HG03025 (cell line): ENCODE measurements around the gene LILRB1.
"Not testable (repeated sequence)": the region's sequence is repeated elsewhere in the genome, so short reads cannot be mapped to it uniquely, and the experiment has no call there.

Source experiments
- ATAC-seq: cut with Tn5 transposase; IDR thresholded peaks from one replicate; pipeline ENCODE4 v1.9.1; 2021; ENCODE audit warnings: mild to moderate bottlenecking, moderate library complexity; ENCODE audit not compliant: unreplicated experiment, low FRiP score

The LILRB1 gene

DNA sequence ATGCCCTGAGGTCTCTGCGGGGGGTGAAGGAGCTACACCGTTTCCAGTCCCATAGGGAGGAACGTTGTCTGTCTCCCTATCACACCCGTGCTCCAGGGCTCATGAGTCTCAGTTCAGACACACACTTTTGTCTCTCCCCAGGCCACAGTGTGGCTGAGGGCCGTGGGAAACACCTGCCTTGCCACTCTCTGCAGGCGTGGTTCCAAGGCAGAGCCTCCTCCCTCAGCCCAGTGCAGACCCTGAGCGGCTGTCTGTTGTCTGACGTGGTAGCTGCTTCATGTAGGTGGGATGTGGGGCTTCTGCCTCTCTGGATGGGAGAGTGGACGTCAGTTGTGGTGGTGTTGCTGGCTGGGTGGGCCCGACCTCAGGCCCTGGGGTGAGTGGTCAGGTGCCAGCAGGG lies 6.0 kb upstream of the LILRB1 start:
- not testable (repeated sequence) for ATAC-seq

DNA sequence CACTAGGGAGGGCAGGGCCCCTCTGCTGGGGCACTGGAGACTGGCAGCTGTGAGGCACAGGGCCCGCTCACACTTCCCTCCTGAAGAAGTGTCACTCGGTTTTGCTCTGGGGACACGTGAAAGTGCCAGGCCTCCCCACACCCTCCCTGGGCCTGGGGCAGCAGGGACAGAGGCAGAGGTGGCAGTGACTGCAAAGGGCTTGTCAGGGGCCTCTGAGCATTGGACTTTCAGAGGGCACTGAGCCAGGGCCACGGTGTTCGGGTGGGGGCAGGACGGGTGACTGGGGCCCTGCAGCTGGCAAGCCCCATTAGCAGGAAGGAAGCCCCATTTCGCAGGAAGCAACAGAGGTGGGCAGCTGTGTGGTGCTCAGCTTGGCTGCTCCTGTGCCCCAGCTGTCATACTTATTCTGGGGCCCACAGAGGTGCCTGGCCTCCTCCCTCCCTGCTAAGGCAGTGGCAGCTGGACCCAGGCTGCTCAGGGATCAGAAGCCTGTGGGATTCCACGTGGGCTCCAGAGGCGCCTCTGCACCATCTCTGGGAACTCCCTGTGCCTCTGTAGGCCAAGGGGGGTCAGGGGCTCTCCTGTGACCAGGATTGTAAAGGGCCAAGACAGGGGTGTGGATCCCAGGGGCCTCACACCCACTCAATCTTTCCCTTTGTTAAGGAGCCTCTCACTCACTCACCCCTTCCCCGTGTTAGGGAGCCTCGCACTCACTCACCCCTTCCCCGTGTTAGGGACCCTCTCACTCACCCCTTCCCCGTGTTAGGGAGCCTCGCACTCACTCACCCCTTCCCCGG lies 5.2 kb upstream of the LILRB1 start:
- not testable (repeated sequence) for ATAC-seq

DNA sequence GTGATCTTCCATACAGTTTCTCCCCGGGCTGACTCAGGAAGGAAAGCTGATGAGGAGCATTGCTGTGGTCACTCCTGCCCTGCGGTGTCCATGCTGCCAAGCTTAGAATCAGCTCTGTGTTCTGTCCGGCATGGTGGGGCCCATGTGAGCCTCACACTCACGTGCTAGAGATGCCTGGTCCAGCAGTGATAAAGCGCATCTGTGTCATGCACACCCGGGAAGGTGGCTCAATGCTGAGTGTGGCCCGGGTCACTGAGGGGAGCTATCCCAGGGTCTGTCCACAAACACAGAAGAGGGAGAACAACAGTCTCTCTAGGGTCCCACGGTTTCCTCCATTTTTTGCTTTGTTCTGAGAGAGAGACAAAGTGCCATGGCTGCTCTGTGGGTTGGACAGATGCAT lies 3.5 kb upstream of the LILRB1 start:
- no peak for ATAC-seq

DNA sequence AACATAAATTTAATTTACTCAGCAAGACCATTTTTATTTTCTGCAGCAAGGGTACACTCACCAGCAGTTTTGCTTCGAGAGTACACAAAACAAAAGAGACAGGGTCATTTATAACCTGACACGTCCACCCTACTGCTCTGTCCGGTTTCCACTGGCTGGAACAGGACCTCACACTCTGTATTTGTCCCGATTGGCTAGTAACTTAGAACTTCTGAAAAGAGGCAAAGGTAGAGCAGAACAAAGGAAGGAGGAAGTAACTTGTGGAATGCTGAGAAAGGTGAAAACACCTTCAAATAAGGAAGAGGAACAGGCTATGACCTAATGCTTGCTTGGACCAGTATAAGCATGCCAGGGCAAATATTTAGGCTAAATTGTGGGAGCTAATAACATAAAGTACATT lies 2.4 kb upstream of the LILRB1 start:
- ATAC-seq, result not testable (repeated sequence)

DNA sequence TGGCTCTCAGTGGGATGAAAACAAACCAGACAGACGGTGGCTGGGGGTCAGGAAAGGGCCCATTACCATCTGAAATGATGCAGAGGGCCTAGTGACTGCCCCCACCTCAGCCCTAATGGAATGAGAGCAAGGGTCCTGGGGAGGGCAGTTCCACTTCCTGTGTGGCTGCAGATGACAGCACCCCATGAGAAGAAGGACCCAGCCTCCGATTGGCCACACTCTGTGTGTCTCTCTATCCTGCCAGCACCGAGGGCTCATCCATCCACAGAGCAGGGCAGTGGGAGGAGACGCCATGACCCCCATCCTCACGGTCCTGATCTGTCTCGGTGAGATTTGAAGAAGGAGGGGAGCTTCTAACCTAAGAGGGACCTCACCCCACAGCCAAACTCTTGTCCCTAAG lies 498 bp downstream of the LILRB1 start:
- no peak for ATAC-seq

DNA sequence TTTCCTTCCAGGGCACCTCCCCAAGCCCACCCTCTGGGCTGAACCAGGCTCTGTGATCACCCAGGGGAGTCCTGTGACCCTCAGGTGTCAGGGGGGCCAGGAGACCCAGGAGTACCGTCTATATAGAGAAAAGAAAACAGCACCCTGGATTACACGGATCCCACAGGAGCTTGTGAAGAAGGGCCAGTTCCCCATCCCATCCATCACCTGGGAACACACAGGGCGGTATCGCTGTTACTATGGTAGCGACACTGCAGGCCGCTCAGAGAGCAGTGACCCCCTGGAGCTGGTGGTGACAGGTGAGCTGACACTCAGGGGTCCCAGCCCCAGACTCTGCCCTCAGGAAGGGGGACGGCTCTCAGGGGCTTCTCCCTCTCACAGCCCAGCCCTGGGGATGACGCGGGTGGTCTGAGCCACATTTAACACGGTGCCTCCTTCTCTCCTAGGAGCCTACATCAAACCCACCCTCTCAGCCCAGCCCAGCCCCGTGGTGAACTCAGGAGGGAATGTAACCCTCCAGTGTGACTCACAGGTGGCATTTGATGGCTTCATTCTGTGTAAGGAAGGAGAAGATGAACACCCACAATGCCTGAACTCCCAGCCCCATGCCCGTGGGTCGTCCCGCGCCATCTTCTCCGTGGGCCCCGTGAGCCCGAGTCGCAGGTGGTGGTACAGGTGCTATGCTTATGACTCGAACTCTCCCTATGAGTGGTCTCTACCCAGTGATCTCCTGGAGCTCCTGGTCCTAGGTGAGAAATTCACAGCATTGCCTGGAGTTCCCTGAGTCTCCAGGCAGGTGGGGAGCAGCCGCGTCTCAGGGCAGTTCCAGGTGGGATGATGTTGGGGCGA lies 1.4 kb downstream of the LILRB1 start:
- ATAC-seq, result not testable (repeated sequence)

DNA sequence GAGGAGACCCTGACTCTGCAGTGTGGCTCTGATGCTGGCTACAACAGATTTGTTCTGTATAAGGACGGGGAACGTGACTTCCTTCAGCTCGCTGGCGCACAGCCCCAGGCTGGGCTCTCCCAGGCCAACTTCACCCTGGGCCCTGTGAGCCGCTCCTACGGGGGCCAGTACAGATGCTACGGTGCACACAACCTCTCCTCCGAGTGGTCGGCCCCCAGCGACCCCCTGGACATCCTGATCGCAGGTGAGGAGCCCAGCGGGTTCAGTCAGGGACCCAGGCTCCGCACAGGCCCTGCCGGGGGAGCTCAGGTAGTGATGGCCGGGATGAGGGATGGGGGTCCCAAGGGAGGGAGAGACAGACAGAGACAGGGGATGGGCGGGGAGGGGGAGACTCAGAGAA lies 2.2 kb downstream of the LILRB1 start:
- not testable (repeated sequence) for ATAC-seq

DNA sequence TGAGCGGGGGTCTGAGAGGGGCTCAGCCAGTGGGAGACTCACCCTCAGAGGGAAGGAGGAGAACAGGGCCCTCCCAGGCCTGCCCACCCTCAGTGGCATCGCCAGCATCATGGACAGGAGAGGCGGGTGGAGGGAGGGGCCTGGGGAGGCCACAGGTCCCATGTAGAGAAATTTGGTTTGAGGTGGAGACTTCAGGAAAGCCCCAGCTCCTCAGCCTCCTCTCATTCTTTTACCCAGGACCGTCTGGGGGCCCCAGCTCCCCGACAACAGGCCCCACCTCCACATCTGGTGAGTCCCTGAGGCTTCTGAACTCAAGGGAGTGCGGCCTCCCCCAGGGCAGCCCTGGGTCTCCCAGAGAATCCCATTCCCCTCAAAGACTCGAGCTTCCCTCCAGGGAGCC lies 3.1 kb downstream of the LILRB1 start:
- ATAC-seq, result no peak

DNA sequence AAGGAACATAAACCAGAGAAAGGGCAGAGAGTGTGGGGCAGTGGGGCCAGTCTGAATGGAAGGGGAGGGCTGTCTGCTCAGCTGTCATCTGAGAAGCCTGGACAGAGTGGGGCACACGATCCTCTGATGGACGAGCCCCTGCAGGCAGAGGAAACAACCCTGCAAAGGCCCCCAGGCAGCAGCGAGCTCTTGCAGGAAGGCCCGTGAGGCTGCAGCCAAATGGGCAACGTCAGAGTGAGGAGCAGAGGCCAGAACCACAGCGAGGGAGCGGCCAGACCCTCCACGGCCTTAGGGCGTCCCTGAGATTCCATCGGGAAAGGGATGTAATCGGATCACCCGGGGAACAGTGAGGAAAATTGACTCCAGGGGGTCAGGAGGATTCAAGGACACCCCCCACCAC lies 5.8 kb downstream of the LILRB1 start:
- ATAC-seq, result not testable (repeated sequence)

DNA sequence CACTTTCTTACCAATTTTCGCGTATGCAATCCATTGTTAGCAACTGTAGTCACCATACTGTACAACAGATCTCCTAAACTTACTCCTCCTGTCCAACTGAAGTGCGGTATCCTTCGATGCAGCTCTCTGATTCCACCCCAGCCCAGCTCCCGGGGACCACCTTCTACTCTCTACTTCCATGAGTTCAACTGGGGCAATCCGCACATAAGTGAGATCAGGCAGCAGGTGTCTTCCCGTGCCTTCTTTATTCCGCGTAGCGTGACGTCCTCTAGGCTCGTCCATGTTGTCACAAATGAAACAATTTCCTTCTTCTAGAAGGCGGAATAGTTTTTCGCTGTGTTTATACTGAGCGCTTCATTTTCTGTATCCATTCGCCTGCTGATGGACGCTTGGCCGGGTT lies 8.4 kb downstream of the LILRB1 start:
- ATAC-seq, result no peak

DNA sequence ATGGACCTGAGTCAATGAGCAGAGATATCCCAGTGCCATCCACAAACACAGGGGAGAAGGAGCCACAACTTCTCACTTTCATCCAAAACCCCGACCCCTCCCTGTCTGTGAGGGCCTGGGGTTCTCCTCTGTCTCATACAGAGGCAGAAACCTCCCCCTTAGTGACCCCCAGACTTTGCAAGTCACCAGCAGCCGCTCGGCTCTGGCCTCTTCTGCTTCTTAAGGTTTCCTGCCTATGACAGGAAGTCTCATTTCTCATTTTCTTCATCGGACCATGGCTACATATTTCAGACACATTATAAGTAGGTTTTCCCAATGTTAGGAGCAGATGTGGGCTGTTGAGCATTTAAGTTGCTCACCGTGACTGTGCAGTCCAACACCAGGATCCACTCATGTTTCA lies 12.7 kb downstream of the LILRB1 start:
- not testable (repeated sequence) for ATAC-seq

DNA sequence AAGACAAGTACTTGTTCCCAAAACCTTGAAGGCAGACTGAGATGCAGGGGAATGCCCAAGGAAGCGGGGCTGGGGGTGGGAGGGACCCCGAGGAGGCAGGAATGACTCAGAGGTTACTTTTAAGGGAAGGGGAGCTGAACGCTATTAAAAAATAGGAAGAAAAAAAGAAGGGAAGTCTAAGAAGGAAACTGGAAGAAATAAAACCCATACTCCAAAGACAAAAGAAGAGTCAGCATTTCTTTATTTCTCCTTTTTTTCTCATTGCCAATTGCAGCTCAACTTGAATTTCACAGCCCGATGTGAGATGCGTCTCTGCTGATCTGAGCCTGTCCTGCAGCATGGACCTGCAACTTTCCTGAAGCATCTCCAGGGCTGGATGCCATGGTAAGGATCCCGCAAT lies 13.3 kb downstream of the LILRB1 start:
- ATAC-seq, result not testable (repeated sequence)

DNA sequence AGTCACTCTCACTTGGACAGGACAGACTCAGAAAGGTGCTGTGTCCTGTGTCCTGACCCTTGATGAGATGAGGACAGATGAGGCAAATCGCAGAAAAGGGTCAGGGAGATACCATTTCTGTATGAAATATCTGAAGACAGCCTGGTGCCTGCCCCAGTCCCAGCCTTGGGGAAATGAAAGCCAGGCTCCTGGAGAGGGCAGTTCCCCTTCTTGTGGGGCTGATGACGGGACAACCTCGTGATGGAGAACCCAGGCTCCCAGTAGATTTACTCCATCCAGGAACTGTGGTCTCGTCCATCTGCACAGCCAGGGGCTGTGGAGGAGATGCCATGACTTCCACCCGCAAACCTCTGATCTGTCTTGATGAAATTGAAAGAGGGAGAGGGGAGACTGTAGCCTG lies 13.8 kb downstream of the LILRB1 start:
- no peak for ATAC-seq

DNA sequence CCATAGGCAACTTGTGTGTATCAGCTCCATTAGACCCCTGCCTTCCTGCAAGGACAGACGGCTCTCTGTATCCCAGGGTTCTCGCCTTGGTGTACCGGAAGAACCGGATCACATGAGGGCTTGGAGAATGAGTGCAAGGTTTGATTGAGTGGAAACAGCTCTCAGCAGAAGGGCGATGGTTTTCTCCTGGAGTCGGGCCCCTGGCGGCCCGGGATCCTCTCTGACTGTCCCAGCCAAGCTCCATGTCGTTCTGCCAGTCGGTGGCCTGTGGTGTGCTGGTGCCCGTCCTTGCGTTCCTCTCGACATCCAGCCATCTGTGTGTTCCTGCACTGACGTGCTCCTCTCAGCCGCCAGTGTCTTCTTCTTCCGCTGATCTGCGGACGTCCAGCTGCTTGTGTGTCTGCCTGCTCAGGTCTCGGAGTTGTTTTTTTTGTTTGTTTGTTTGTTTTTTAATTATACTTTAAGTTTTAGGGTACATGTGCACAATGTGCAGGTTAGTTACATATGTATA lies 16.1 kb downstream of the LILRB1 start:
- no peak for ATAC-seq

DNA sequence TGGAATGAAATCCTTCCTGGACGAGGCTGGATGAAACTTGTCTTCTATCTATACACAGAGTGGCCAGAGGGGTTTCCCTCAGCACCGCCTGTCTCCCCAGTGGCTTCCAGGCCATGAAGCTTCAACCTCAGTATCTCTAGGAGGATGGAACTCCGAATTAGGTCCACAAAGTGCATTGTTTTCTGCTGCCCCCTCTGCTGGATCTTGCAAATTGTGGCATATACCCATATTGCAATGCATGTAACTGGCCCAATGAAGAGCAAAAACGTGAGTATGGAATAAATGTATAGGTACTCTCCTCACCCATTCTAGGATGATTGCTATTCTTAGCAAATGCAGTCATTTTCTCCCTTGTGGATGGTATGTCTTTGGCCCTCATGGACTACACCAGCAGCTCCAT lies 17.8 kb downstream of the LILRB1 start:
- ATAC-seq, result no peak

DNA sequence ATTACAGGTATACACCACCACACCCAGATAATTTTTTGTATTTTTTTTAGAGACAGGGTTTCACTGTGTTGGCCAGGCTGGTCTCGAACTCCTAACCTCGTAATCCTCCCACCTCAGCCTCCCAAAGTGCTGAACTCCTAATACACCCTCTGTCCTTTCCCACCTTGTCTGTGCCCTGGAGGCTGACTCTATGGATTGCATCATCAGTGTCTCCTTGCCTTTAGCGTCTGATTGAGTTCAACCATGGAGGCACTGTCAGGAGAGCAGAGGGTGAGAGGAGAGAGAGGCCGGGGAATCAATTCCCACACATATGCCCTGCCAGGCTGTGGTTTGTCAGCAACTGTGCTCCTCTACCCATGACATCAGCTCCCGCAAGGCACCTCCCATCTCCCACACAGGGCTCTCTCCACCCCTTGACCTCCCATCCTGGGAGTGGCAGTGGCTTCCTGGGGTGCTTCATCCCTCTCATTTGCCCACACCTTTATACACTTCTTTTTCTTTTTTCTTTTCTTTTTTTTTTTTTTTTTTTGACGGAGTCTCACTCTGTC lies 19.9 kb downstream of the LILRB1 start:
- no peak for ATAC-seq

DNA sequence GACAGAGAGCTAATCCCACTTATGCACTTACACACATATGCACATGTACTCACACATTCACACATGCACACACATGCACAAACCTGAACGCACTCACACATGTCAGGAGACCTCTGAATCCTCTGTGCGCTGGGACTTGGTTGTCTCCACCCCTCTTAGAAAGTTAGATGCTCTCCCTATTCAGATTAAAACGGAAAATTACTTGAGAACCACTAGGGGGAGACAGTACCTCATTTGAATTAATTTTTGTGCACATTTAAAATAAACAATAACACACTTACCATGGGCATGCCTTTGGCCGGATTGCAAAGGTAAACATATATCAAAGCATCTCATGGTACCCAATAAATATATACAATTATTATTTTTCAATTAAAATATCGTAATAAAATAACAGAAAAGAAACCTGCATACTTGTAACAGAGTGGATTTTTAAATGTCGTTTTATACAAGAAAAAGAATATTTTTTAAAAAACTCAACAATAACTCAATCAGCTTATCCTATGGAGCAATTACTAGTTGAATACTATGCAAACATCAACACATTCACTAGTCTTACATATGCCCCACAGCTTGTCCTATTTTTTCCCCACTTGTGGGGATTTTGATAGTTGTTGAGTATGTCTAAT lies 23.0 kb downstream of the LILRB1 start:
- no peak for ATAC-seq

DNA sequence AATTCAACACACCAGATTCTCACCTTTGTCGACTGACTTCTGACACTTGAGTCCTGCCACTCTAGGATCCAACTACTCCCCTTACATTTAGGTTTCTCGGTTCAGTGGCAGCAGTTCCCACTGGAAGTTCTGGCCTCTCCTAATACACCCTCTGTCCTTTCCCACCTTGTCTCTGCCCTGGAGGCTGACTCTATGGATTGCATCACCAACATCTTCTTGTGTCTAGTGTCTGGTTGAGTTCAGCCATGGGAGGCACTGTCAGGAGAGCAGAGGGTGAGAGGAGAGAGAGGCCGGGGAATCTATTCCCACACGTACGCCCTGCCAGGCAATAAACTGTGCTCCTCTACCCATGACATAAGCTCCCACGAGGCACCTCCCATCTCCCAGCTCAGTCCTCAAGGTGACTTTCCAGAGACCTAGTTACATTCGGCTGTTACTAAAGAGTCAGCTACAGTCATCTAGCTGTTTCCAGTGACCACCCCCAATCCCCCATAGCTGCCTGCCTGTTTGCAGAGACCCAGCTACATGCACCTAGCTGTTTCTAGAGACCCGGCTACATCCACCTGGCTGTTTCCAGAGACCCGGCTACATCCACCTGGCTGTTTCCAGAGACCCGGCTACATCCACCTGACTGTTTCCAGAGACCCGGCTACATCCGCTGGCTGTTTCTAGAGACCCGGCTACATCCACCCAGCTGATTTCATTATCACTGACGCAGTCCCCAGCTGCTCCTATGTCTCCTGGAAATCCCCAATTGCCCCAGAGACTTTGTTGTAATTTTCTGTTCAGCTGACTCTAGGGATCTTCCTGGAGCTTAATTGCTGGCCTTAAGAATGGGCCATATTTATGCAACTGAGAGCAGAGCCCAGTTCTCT lies 24.4 kb downstream of the LILRB1 start:
- ATAC-seq, result no peak

DNA sequence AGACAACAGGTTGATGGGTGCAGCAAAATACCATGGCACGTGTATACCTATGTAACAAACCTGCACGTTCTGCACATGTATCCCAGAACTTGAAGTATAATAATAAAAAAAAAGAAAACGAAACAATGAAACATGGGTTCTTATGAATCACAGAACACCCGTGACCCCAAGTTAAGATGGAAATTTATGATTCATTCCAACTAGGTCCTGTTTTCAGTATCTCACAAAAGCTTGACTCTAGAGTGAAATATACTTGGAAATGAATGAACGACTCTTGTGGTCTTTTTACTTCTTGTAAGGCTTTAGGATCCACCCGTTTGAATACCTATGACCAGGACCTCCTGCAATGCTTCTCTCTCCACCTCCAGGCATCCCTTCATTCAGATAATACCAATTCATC lies 29.0 kb downstream of the LILRB1 start:
- ATAC-seq, result no peak

DNA sequence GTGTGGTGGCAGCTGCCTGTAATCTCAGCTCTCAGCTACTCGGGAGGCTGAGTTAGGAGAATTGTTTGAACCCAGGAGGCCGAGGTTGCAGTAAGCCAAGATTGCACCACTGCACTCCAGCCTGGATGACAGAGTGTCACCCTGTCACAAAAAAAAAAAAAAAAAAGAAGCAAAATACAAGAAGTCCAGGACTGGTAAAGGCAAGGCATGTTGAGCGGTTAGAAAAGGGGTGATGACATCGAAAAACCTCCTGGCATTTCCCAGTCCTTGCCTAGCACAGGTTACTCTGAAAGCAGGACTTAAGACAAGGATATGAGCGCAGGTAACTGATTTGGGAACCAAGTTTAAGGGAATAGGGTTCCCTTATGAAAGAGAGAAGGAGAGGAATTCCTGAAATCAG lies 30.0 kb downstream of the LILRB1 start:
- no peak for ATAC-seq
